ENCODE measurements around the gene AFAP1L1.

GRCh38 chr5:149358294-149358651 lies 86.6 kb downstream of the AFAP1L1 start:
- TF ChIP-seq, protein P1, sequence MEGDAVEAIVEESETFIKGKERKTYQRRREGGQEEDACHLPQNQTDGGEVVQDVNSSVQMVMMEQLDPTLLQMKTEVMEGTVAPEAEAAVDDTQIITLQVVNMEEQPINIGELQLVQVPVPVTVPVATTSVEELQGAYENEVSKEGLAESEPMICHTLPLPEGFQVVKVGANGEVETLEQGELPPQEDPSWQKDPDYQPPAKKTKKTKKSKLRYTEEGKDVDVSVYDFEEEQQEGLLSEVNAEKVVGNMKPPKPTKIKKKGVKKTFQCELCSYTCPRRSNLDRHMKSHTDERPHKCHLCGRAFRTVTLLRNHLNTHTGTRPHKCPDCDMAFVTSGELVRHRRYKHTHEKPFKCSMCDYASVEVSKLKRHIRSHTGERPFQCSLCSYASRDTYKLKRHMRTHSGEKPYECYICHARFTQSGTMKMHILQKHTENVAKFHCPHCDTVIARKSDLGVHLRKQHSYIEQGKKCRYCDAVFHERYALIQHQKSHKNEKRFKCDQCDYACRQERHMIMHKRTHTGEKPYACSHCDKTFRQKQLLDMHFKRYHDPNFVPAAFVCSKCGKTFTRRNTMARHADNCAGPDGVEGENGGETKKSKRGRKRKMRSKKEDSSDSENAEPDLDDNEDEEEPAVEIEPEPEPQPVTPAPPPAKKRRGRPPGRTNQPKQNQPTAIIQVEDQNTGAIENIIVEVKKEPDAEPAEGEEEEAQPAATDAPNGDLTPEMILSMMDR (IDR thresholded peaks at IDR 0.05), result no peak
- TF ChIP-seq ZFX (IDR thresholded peaks at IDR 0.05; ENCODE audit: borderline replicate concordance), result no peak
